Measurements from ENCODE around the gene PPM1F.
A peak's percentile ranks its signal among the peaks of the same experiment; 100 is the strongest.
"Not testable (repeated sequence)": the region's sequence is repeated elsewhere in the genome, so short reads cannot be mapped to it uniquely, and the experiment has no call there.

PPM1F gene

GRCh38 chr22:21916309-21916918, 36.2 kb downstream of the PPM1F start:
- H3K9me3 ChIP-seq = no peaks in the 10 kb centered on the region
- TF ChIP-seq Cebpa-rat (IDR thresholded peaks at IDR 0.05) = no peak

GRCh38 chr22:21915624-21916308, 36.9 kb downstream of the PPM1F start:
- Histone ChIP-seq H3K9ac (no peak overlapping the region), H3K27ac (peak overlapping the region; percentile 11; the same call in 1 of the 2 replicates), H3K4me2 (no peak overlapping the region), H3K9me3 (no peaks in the 10 kb centered on the region), H3K4me1 (peaks cover 57% of the 10 kb centered on the region), H3K4me3 (no peak overlapping the region), H3K36me3 (peaks cover 10% of the 10 kb centered on the region), H3K27me3 (no peaks in the 10 kb centered on the region), H4K20me1 (peaks cover 20% of the 10 kb centered on the region; the same call in 1 of the 2 replicates)
- no peak for TF ChIP-seq Cebpa-rat (IDR thresholded peaks at IDR 0.05)

More at GRCh38 chr22:21916309-21916918, 36.2 kb downstream of the PPM1F start:
- Histone ChIP-seq H3K36me3 (peaks cover 16% of the 10 kb centered on the region), H3K4me2 (peak overlapping the region; percentile 19; the same call in 1 of the 2 replicates), H3K4me3 (no peak overlapping the region), H3K4me1 (peaks cover 58% of the 10 kb centered on the region), H3K9ac (no peak overlapping the region), H3K27me3 (no peaks in the 10 kb centered on the region), H3K27ac (no peak overlapping the region), H4K20me1 (peaks cover 20% of the 10 kb centered on the region; the same call in 1 of the 2 replicates)

- peaks cover 41% of the 10 kb centered on the region for H3K4me1 ChIP-seq
- H3K27ac ChIP-seq, H3K9me3 ChIP-seq, H3K36me3 ChIP-seq, H3K4me3 ChIP-seq, H4K20me1 ChIP-seq, H3K4me2 ChIP-seq, H3K27me3 ChIP-seq, H3K9ac ChIP-seq: not testable (repeated sequence)
Observed at GRCh38 chr22:21914033-21914642, 38.5 kb downstream of the PPM1F start.

GRCh38 chr22:21910367-21910766, 42.3 kb downstream of the PPM1F start:
- not testable (repeated sequence) for H3K4me1 ChIP-seq, H3K27ac ChIP-seq, H4K20me1 ChIP-seq, H3K36me3 ChIP-seq, H3K4me3 ChIP-seq, H3K9me3 ChIP-seq, H3K4me2 ChIP-seq, H3K9ac ChIP-seq, H3K27me3 ChIP-seq

GRCh38 chr22:21909871-21910270, 42.8 kb downstream of the PPM1F start:
- no peaks in the 10 kb centered on the region for H4K20me1 ChIP-seq
- H3K4me3 ChIP-seq = no peak overlapping the region
- H3K9me3 ChIP-seq = no peaks in the 10 kb centered on the region
- TF ChIP-seq Cebpa-rat (IDR thresholded peaks at IDR 0.05) = no peak
- 0 out of 2 replicates have a peak, but pooled peaks cover under 1% of the 10 kb centered on the region for H3K4me1 ChIP-seq
- no peaks in the 10 kb centered on the region for H3K36me3 ChIP-seq
- H3K27ac ChIP-seq = no peak overlapping the region
- H3K4me2 ChIP-seq = no peak overlapping the region
- no peaks in the 10 kb centered on the region for H3K27me3 ChIP-seq
- H3K9ac ChIP-seq = no peak overlapping the region

- H3K9me3 ChIP-seq = no peaks in the 10 kb centered on the region
- H3K36me3 ChIP-seq = no peaks in the 10 kb centered on the region
- H3K4me3 ChIP-seq = no peak overlapping the region
- TF ChIP-seq Cebpa-rat (IDR thresholded peaks at IDR 0.05) = no peak
- H3K27ac ChIP-seq = no peak overlapping the region
- no peaks in the 10 kb centered on the region for H3K27me3 ChIP-seq
- H3K4me2 ChIP-seq = no peak overlapping the region
- H4K20me1 ChIP-seq = no peaks in the 10 kb centered on the region
- no peak overlapping the region for H3K9ac ChIP-seq
- H3K4me1 ChIP-seq = no peaks in the 10 kb centered on the region
Observed at GRCh38 chr22:21907638-21908522, 44.8 kb downstream of the PPM1F start.

GRCh38 chr22:21905234-21905633, 47.4 kb downstream of the PPM1F start:
- not testable (repeated sequence) for H3K36me3 ChIP-seq, H3K4me1 ChIP-seq, H4K20me1 ChIP-seq, H3K9ac ChIP-seq, H3K9me3 ChIP-seq, H3K4me3 ChIP-seq, H3K4me2 ChIP-seq, H3K27me3 ChIP-seq, H3K27ac ChIP-seq

- Histone ChIP-seq H3K4me2 (no peak overlapping the region), H3K27ac (no peak overlapping the region), H3K9me3 (no peaks in the 10 kb centered on the region), H3K36me3 (no peaks in the 10 kb centered on the region), H3K9ac (no peak overlapping the region), H4K20me1 (no peaks in the 10 kb centered on the region), H3K4me1 (no peaks in the 10 kb centered on the region), H3K4me3 (no peak overlapping the region), H3K27me3 (no peaks in the 10 kb centered on the region)
- TF ChIP-seq Cebpa-rat (IDR thresholded peaks at IDR 0.05) = no peak
Observed at GRCh38 chr22:21904250-21904789, 48.3 kb downstream of the PPM1F start.

- no peak overlapping the region for H3K4me3 ChIP-seq
Observed at GRCh38 chr22:21903283-21903682, 49.4 kb downstream of the PPM1F start.

More at GRCh38 chr22:21903283-21903682, 49.4 kb downstream of the PPM1F start:
- TF ChIP-seq Cebpa-rat (IDR thresholded peaks at IDR 0.05) = no peak
- no peaks in the 10 kb centered on the region for H3K36me3 ChIP-seq
- H4K20me1 ChIP-seq = no peaks in the 10 kb centered on the region
- no peak overlapping the region for H3K9ac ChIP-seq
- H3K4me1 ChIP-seq = no peaks in the 10 kb centered on the region
- H3K4me2 ChIP-seq = no peak overlapping the region
- H3K9me3 ChIP-seq = no peaks in the 10 kb centered on the region
- no peak overlapping the region for H3K27ac ChIP-seq
- H3K27me3 ChIP-seq = no peaks in the 10 kb centered on the region
